KG1 (cell line): Measurements from ENCODE around the gene AK4.
A peak's percentile ranks its signal among the peaks of the same experiment; 100 is the strongest.

Experiments
- DNase-seq: peaks from one replicate; lab custom pipeline; 2025; lab: John Stamatoyannopoulos, UW

AK4 gene

GRCh38 chr1:65250826-65251225 lies 102.8 kb downstream of the AK4 start:
- DNase-seq: no peak

DNA sequence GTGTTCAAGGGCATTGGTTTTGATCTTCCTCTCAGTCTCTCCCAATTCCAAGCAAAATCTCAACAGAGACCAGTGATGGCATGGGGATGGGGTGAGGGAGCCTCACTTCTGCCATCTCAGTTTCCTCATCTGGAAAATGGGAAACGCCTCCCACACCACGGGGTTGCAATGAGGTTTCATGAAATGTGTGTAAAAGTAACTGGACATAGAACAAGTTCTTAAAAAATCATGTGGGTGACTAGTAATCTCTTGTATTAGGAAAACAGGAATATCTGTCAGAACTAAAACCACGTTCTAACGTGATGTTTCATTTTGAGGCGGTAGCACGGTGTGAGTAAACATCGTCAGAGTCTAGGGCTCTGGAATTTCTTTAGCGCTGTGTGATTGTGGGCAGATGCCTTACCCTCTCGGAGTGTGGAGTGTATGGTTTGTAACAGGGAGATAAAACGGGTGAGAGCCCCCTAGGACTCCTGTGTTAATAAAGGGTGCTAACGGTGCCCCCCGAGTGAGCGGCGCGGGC lies 105.9 kb downstream of the AK4 start:
- DNase-seq: peak; percentile 74

- no peak for DNase-seq
These were observed 106.5 kb downstream of the AK4 start for GRCh38 chr1:65254320-65255034.

- no peak for DNase-seq
These were observed 107.1 kb downstream of the AK4 start for GRCh38 chr1:65255035-65255655.

DNA sequence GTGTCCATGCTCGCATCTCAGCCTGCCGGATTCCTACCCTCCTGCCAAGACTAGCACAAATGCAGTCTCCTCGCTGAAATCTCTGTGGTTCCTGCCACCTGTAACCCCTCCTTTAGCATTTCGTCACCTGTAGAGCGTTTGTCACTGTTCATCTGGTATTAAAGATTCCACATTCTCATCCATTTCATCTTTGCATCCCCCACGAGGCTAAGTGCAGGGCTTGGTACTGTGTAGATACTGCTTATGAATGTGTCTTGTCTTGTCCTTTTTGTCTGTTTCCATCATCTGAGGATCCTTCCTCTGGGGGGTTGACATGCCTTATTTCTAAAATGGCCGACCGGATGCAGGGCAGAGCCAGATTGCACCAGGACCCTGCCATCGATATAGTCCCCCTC lies 107.7 kb downstream of the AK4 start:
- DNase-seq: no peak

GRCh38 chr1:65256860-65257708 lies 109.1 kb downstream of the AK4 start:
- no peak for DNase-seq

GRCh38 chr1:65258106-65258505 lies 110.1 kb downstream of the AK4 start:
- peak; percentile 34 for DNase-seq

DNA sequence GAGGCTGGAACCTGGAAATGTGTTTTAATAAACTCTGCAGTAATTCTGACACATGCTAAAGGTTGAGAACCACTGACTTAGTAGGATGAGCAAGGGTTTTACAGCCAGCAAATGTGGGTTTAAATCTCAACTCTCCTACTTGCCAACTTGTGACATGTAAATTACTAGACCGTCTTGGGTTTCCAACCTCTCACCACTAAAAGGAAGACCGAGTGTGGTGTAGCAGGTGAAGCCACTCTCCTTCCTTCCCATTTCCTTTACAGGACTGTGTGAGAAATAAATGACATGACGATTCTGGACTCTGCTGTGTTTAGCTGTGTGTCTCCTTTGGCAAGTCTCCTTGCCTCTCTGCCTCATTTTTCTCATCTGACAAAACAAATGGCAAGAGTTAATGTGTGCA lies 111.8 kb downstream of the AK4 start:
- DNase-seq: no peak

DNA sequence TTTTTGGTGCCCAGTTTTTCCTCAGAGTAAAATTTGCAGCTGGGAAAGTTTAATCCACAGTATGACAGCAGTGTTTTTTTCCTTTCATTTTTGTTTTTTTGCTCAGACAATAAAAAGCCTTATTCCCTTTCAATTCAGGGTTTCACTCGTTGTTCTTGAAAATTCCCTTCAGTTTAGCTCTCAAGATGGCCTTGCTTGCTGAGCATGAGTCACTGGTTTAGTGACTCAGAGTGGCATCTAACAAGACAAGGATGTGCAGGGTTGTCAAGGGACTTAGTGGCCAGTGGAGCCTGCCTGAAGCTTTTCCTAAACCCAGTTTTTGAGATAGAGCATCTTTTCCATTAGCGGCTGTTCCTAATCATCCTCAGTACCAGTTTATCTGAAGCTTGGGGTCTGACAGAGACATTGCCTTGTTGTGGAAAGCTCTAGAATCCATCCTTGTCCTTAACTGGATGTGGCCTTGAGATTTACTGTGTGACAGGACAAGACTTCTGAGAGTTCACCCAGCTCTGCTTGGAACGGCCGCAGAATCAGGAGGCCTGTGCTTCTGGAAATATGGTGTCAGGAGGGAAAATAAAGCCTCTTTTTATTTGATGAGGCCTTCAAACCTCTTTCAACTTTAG lies 113.0 kb downstream of the AK4 start:
- DNase-seq: no peak

GRCh38 chr1:65263286-65263685 lies 115.3 kb downstream of the AK4 start:
- DNase-seq: no peak

GRCh38 chr1:65264197-65264929 lies 116.4 kb downstream of the AK4 start:
- DNase-seq: no peak

GRCh38 chr1:65265296-65265650 lies 117.3 kb downstream of the AK4 start:
- no peak for DNase-seq

- DNase-seq: no peak
These were observed 117.8 kb downstream of the AK4 start for GRCh38 chr1:65265651-65266351.

GRCh38 chr1:65266476-65266875 lies 118.5 kb downstream of the AK4 start:
- DNase-seq: no peak

DNA sequence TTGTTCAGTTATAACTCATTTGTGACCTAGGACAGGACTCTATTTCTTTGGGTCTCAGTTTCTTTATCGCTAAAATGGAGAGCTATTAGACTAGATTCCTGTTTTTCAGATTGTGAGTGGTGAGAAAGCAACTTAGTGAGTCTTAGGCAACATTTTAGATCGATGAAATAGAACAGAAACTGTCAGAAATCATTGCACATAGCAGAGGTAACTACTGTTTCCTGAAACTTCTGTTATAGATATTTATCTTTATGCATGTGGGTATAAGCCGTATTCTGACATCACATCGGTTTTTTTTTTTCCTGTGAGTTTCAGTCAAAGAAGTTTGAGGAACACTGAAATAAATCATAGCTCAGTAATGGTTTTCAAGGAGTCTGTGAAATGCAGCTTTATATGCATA lies 119.3 kb downstream of the AK4 start:
- no peak for DNase-seq

GRCh38 chr1:65267683-65268082 lies 119.7 kb downstream of the AK4 start:
- no peak for DNase-seq

DNA sequence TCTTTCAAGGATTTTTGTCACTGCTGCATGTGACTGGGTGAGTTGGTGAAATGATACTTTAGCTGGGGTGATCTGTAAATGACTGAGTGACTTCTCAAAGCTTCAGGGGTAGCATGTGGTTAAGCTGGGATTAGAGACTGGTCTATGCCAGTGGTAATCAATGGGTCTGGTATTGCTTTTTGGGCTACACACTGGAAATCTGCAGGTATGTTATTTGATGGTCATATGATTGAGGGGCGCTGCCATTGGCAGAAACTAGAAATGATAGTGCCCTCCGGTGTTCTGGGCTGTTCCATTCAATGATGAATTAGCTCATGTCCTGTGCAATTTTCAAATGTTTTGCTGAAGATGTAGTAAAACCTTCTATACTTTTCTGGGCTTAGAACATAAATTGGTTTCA lies 121.6 kb downstream of the AK4 start:
- DNase-seq: no peak

GRCh38 chr1:65276197-65276939 lies 128.4 kb downstream of the AK4 start:
- DNase-seq: no peak

GRCh38 chr1:65277605-65278347 lies 129.8 kb downstream of the AK4 start:
- no peak for DNase-seq
